Measurements from ENCODE around the gene NTRK3. TPM values are rescaled to one million over a fixed set of nuclear protein-coding genes. Genes with fewer than 3 reads are reported as not detected.

NTRK3 gene
- total and polyA plus RNA-seq, 4 experiments from 2014 or later: 0.67 TPM; not detected in 3

GRCh38 chr15:88147760-88148159 lies 108.8 kb downstream of the NTRK3 start:
- Histone ChIP-seq H3K27me3 (ENCODE audit: insufficient read depth, low read length) (no peaks in the 10 kb centered on the region), H3K27ac (ENCODE audit: low read depth, low read length) (no peak overlapping the region), H3K36me3 (ENCODE audit: insufficient read depth, low read length) (no peaks in the 10 kb centered on the region), H3K4me1 (ENCODE audit: insufficient read depth, low read length) (no peaks in the 10 kb centered on the region), H3K9me3 (ENCODE audit: control insufficient read depth in 1 of 2, low read length in 2 of 2) (no peaks in the 10 kb centered on the region), H3K4me3 (ENCODE audit: low read length in 2 of 2) (no peak overlapping the region)
- DNase-seq: no peak
- Mint-ChIP-seq H3K9me3 (peaks cover 0 to 2% (median 0%) of the 10 kb centered on the region in 8 donors), H3K4me1 (no peaks in the 10 kb centered on the region), H3K36me3 (no peaks in the 10 kb centered on the region), H3K27me3 (no peaks in the 10 kb centered on the region), H3K4me3 (no peak overlapping the region), H3K27ac (no peak overlapping the region)
- CTCF ChIA-PET (ENCODE audit: partially characterized antibody): no interaction called here
- intact Hi-C loops (cut with micrococcal nuclease): no loop called here
- POLR2A ChIA-PET (ENCODE audit: partially characterized antibody): no interaction called here

- H3K27me3 ChIP-seq (ENCODE audit: insufficient read depth, low read length): no peaks in the 10 kb centered on the region
- POLR2A ChIA-PET (ENCODE audit: partially characterized antibody): no interaction called here
- intact Hi-C loops (cut with micrococcal nuclease): no loop called here
- H3K27ac ChIP-seq (ENCODE audit: low read depth, low read length): no peak overlapping the region
- H3K36me3 ChIP-seq (ENCODE audit: insufficient read depth, low read length): no peaks in the 10 kb centered on the region
- no peak overlapping the region for H3K4me3 Mint-ChIP-seq
- no peak overlapping the region for H3K4me3 ChIP-seq (ENCODE audit: low read length in 2 of 2)
- CTCF ChIA-PET (ENCODE audit: partially characterized antibody): no interaction called here
- H3K4me1 ChIP-seq (ENCODE audit: insufficient read depth, low read length): no peaks in the 10 kb centered on the region
- no peaks in the 10 kb centered on the region for H3K36me3 Mint-ChIP-seq
- H3K27ac Mint-ChIP-seq: no peak overlapping the region
- no peak for DNase-seq
- H3K4me1 Mint-ChIP-seq: no peaks in the 10 kb centered on the region
- H3K9me3 ChIP-seq (ENCODE audit: control insufficient read depth in 1 of 2, low read length in 2 of 2): no peaks in the 10 kb centered on the region
- peaks cover 0 to 6% (median 0%) of the 10 kb centered on the region in 8 donors for H3K9me3 Mint-ChIP-seq
- peaks cover 0 to 2% of the 10 kb centered on the region in 2 donors for H3K27me3 Mint-ChIP-seq
These were observed 111.5 kb downstream of the NTRK3 start for GRCh38 chr15:88144921-88145653.

- Histone ChIP-seq H3K4me1 (ENCODE audit: insufficient read depth, low read length) (no peaks in the 10 kb centered on the region), H3K4me3 (ENCODE audit: low read length in 2 of 2) (no peak overlapping the region), H3K9me3 (ENCODE audit: control insufficient read depth in 1 of 2, low read length in 2 of 2) (no peaks in the 10 kb centered on the region), H3K27ac (ENCODE audit: low read depth, low read length) (no peak overlapping the region), H3K27me3 (ENCODE audit: insufficient read depth, low read length) (no peaks in the 10 kb centered on the region), H3K36me3 (ENCODE audit: insufficient read depth, low read length) (no peaks in the 10 kb centered on the region)
- no peaks in the 10 kb centered on the region for H3K4me1 Mint-ChIP-seq
- H3K27ac Mint-ChIP-seq: no peak overlapping the region
- ChIA-PET POLR2A (ENCODE audit: partially characterized antibody) (no interaction called here), CTCF (ENCODE audit: partially characterized antibody) (no interaction called here)
- intact Hi-C loops (cut with micrococcal nuclease): no loop called here
- peaks cover 0 to 7% (median 3%) of the 10 kb centered on the region in 8 donors for H3K9me3 Mint-ChIP-seq
- H3K27me3 Mint-ChIP-seq: peaks cover 0 to 5% of the 10 kb centered on the region in 2 donors
- H3K4me3 Mint-ChIP-seq: no peak overlapping the region
- no peak for DNase-seq
- no peaks in the 10 kb centered on the region for H3K36me3 Mint-ChIP-seq
These were observed 114.4 kb downstream of the NTRK3 start for GRCh38 chr15:88142121-88142520.

GRCh38 chr15:88141269-88141889 lies 115.2 kb downstream of the NTRK3 start:
- POLR2A ChIA-PET (ENCODE audit: partially characterized antibody): no interaction called here
- Histone ChIP-seq H3K9me3 (ENCODE audit: control insufficient read depth in 1 of 2, low read length in 2 of 2) (no peaks in the 10 kb centered on the region), H3K4me1 (ENCODE audit: insufficient read depth, low read length) (no peaks in the 10 kb centered on the region), H3K36me3 (ENCODE audit: insufficient read depth, low read length) (no peaks in the 10 kb centered on the region), H3K27me3 (ENCODE audit: insufficient read depth, low read length) (no peaks in the 10 kb centered on the region), H3K27ac (ENCODE audit: low read depth, low read length) (no peak overlapping the region), H3K4me3 (ENCODE audit: low read length in 2 of 2) (no peak overlapping the region)
- Mint-ChIP-seq H3K36me3 (no peaks in the 10 kb centered on the region), H3K4me3 (no peak overlapping the region), H3K27ac (no peak overlapping the region), H3K9me3 (peaks cover 0 to 7% (median 4%) of the 10 kb centered on the region in 8 donors), H3K27me3 (peaks cover 0 to 7% of the 10 kb centered on the region in 2 donors), H3K4me1 (no peaks in the 10 kb centered on the region)
- CTCF ChIA-PET (ENCODE audit: partially characterized antibody): no interaction called here
- intact Hi-C loops (cut with micrococcal nuclease): no loop called here
- DNase-seq: no peak

DNA sequence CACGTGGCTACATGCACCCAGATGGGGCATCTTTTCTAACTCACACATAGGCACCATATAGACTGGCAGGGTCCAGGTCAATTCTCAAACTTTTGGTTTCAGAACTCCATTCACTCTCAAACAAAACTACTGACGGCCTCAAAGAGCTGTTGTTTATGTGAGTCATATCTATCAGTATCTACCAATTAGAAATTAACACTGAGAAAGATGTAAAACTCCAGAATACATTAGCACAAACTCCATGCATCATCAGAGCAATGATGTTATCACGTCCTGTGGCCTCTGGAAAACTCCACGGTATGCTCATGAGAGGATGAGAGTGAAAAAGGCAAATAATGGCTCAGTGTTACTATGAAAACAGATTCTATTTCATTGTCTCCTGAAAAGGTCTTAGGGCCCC lies 116.1 kb downstream of the NTRK3 start:
- Mint-ChIP-seq H3K4me3 (no peak overlapping the region), H3K27ac (no peak overlapping the region), H3K36me3 (no peaks in the 10 kb centered on the region), H3K4me1 (no peaks in the 10 kb centered on the region), H3K27me3 (peaks cover 4 to 7% of the 10 kb centered on the region in 2 donors), H3K9me3 (peaks cover 0 to 7% (median 4%) of the 10 kb centered on the region in 8 donors)
- Histone ChIP-seq H3K4me1 (ENCODE audit: insufficient read depth, low read length) (no peaks in the 10 kb centered on the region), H3K27ac (ENCODE audit: low read depth, low read length) (no peak overlapping the region), H3K36me3 (ENCODE audit: insufficient read depth, low read length) (no peaks in the 10 kb centered on the region), H3K4me3 (ENCODE audit: low read length in 2 of 2) (no peak overlapping the region), H3K9me3 (ENCODE audit: control insufficient read depth in 1 of 2, low read length in 2 of 2) (no peaks in the 10 kb centered on the region), H3K27me3 (ENCODE audit: insufficient read depth, low read length) (no peaks in the 10 kb centered on the region)
- intact Hi-C loops (cut with micrococcal nuclease): no loop called here
- ChIA-PET POLR2A (ENCODE audit: partially characterized antibody) (no interaction called here), CTCF (ENCODE audit: partially characterized antibody) (no interaction called here)
- no peak for DNase-seq

DNA sequence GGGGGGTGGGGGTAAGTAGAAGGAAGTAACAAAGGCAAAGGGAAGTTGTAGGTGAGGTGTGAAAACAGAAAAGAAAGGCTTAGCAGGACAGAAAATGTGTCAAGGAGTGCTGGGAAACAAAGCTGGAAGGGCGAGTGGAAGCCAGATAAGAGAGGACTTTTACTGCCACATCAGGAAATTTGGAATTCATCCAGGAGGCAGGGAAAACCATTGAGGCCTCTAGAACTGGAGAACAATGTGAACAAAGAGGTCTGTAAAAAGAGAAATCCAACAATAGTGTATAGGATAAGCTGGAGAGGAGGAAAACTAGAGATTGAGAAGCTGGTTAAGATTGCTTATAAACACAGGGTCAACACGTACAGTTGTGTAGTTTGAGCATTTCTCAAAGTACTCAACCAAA lies 116.6 kb downstream of the NTRK3 start:
- no peaks in the 10 kb centered on the region for H3K36me3 ChIP-seq (ENCODE audit: insufficient read depth, low read length)
- no peaks in the 10 kb centered on the region for H3K27me3 ChIP-seq (ENCODE audit: insufficient read depth, low read length)
- Mint-ChIP-seq H3K4me3 (no peak overlapping the region), H3K4me1 (no peaks in the 10 kb centered on the region), H3K36me3 (no peaks in the 10 kb centered on the region), H3K9me3 (peaks cover 0 to 7% (median 4%) of the 10 kb centered on the region in 8 donors), H3K27me3 (peaks cover 4 to 7% of the 10 kb centered on the region in 2 donors), H3K27ac (no peak overlapping the region)
- intact Hi-C loops (cut with micrococcal nuclease): no loop called here
- no peak overlapping the region for H3K4me3 ChIP-seq (ENCODE audit: low read length in 2 of 2)
- CTCF ChIA-PET (ENCODE audit: partially characterized antibody): no interaction called here
- no peak overlapping the region for H3K27ac ChIP-seq (ENCODE audit: low read depth, low read length)
- H3K4me1 ChIP-seq (ENCODE audit: insufficient read depth, low read length): no peaks in the 10 kb centered on the region
- POLR2A ChIA-PET (ENCODE audit: partially characterized antibody): no interaction called here
- H3K9me3 ChIP-seq (ENCODE audit: control insufficient read depth in 1 of 2, low read length in 2 of 2): no peaks in the 10 kb centered on the region
- DNase-seq: no peak

DNA sequence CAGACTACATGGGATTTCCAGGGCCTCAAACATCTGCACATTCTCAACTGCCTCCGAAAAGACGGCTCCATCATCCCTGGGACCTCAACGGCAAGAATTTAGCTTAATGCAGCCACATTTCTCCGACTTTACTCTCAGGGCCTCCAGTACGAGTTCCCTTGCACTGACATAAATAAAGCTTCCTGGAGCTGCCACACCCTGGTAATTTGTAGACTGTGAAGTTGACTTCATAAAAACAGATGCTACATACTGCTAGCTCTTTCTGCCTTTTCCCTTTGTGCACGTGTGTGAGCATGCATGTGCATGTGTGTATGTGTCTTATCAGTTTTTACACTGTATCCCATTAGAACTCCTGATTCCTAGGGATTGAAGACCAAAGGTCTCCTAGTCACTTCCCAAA lies 122.7 kb downstream of the NTRK3 start:
- no peak overlapping the region for H3K4me3 ChIP-seq (ENCODE audit: low read length in 2 of 2)
- intact Hi-C loops (cut with micrococcal nuclease): no loop called here
- no peaks in the 10 kb centered on the region for H3K36me3 ChIP-seq (ENCODE audit: insufficient read depth, low read length)
- DNase-seq: no peak
- no peak overlapping the region for H3K27ac Mint-ChIP-seq
- peaks cover 0 to 7% (median 0%) of the 10 kb centered on the region in 8 donors for H3K9me3 Mint-ChIP-seq
- POLR2A ChIA-PET (ENCODE audit: partially characterized antibody): no interaction called here
- H3K4me1 ChIP-seq (ENCODE audit: insufficient read depth, low read length): no peaks in the 10 kb centered on the region
- no peaks in the 10 kb centered on the region for H3K27me3 ChIP-seq (ENCODE audit: insufficient read depth, low read length)
- no peaks in the 10 kb centered on the region for H3K36me3 Mint-ChIP-seq
- H3K27ac ChIP-seq (ENCODE audit: low read depth, low read length): no peak overlapping the region
- no peaks in the 10 kb centered on the region for H3K4me1 Mint-ChIP-seq
- CTCF ChIA-PET (ENCODE audit: partially characterized antibody): no interaction called here
- H3K27me3 Mint-ChIP-seq: peaks cover 4 to 8% of the 10 kb centered on the region in 2 donors
- no peaks in the 10 kb centered on the region for H3K9me3 ChIP-seq (ENCODE audit: control insufficient read depth in 1 of 2, low read length in 2 of 2)
- H3K4me3 Mint-ChIP-seq: no peak overlapping the region

All from CD4-positive, alpha-beta memory T cell (primary cell).